Osteocyte (in vitro differentiated cells): ENCODE results near the gene PANX3. TPM values are rescaled to one million over a fixed set of nuclear protein-coding genes. Genes with fewer than 3 reads are reported as not detected.

ENCODE experiments used
- DNase-seq: peaks from one replicate; pipeline ENCODE4 v3.0.0; 2021; ENCODE audit warnings: mixed read lengths; ENCODE audit not compliant: unreplicated experiment; ENCODE audit errors: extremely low spot score
- H3K27ac Mint-ChIP-seq: one replicate; pipeline ENCODE4 v1.8.0; 2021; ENCODE audit warnings: mild to moderate bottlenecking, mixed read lengths; ENCODE audit not compliant: unreplicated experiment
- H3K27me3 Mint-ChIP-seq: one replicate; pipeline ENCODE4 v1.8.0; 2021; ENCODE audit warnings: mixed read lengths; ENCODE audit not compliant: unreplicated experiment
- H3K36me3 Mint-ChIP-seq: one replicate; pipeline ENCODE4 v1.8.0; 2021; ENCODE audit warnings: mixed read lengths; ENCODE audit not compliant: unreplicated experiment
- H3K4me1 Mint-ChIP-seq: one replicate; pipeline ENCODE4 v1.8.0; 2021; ENCODE audit warnings: mixed read lengths; ENCODE audit not compliant: unreplicated experiment
- H3K4me3 Mint-ChIP-seq: one replicate; pipeline ENCODE4 v1.8.0; 2021; ENCODE audit warnings: mild to moderate bottlenecking, moderate library complexity, mixed read lengths; ENCODE audit not compliant: unreplicated experiment
- H3K9me3 Mint-ChIP-seq: one replicate; pipeline ENCODE4 v1.8.0; 2021; ENCODE audit warnings: mixed read lengths; ENCODE audit not compliant: unreplicated experiment
- CTCF ChIP-seq: fragments of 200-600 bp; sonication (generic); IDR thresholded peaks from 2 replicates; pipeline ENCODE4 v1.5.0; 2021; ENCODE audit warnings: antibody characterized with exemption, mild to moderate bottlenecking, moderate library complexity
- total RNA-seq: library from RNA; stranded (reverse); gene quantifications from 2 replicates; pipeline ENCODE4 v1.2.1, GENCODE V29; 2021

The PANX3 gene
- total RNA-seq, 1 donor from 2014 or later = not detected

GRCh38 chr11:124662106-124662505, 50.9 kb downstream of the PANX3 start:
- no peak for DNase-seq
- TF ChIP-seq CTCF = no peak
- Mint-ChIP-seq H3K4me1 (peaks cover 7% of the 10 kb centered on the region), H3K27ac (no peak overlapping the region), H3K4me3 (no peak overlapping the region), H3K27me3 (no peaks in the 10 kb centered on the region), H3K36me3 (peaks cover 2% of the 10 kb centered on the region), H3K9me3 (no peaks in the 10 kb centered on the region)

- H3K4me1 Mint-ChIP-seq = no peaks in the 10 kb centered on the region
- H3K27me3 Mint-ChIP-seq = no peaks in the 10 kb centered on the region
- TF ChIP-seq CTCF = no peak
- no peaks in the 10 kb centered on the region for H3K9me3 Mint-ChIP-seq
- no peak overlapping the region for H3K27ac Mint-ChIP-seq
- peaks cover 2% of the 10 kb centered on the region for H3K36me3 Mint-ChIP-seq
- H3K4me3 Mint-ChIP-seq = no peak overlapping the region
- no peak for DNase-seq
Observed at GRCh38 chr11:124663861-124664260, 52.6 kb downstream of the PANX3 start.

GRCh38 chr11:124667601-124668000, 56.4 kb downstream of the PANX3 start:
- no peak for TF ChIP-seq CTCF
- DNase-seq = no peak
- no peak overlapping the region for H3K27ac Mint-ChIP-seq
- H3K36me3 Mint-ChIP-seq = no peaks in the 10 kb centered on the region
- H3K27me3 Mint-ChIP-seq = no peaks in the 10 kb centered on the region
- H3K4me3 Mint-ChIP-seq = no peak overlapping the region
- no peaks in the 10 kb centered on the region for H3K9me3 Mint-ChIP-seq
- H3K4me1 Mint-ChIP-seq = peaks cover under 1% of the 10 kb centered on the region

- no peak for DNase-seq
- Mint-ChIP-seq H3K4me1 (peaks cover 9% of the 10 kb centered on the region), H3K4me3 (no peak overlapping the region), H3K9me3 (no peaks in the 10 kb centered on the region), H3K36me3 (no peaks in the 10 kb centered on the region), H3K27me3 (no peaks in the 10 kb centered on the region), H3K27ac (no peak overlapping the region)
- peak; percentile 87 for TF ChIP-seq CTCF
Observed at GRCh38 chr11:124669193-124669592, 58.0 kb downstream of the PANX3 start.

Other genes with a start within 250 kb of the PANX3 start
- gene OR8B2, start 226.9 kb upstream of the PANX3 start, total RNA-seq = not detected in 2 replicates
- gene OR8B3, start 212.4 kb upstream of the PANX3 start, total RNA-seq = not detected in 2 replicates
- not detected in 2 replicates for gene OR8B4, start 186.6 kb upstream of the PANX3 start, total RNA-seq
- not detected in 2 replicates for gene OR8B8, start 165.7 kb upstream of the PANX3 start, total RNA-seq
- not detected in 2 replicates for gene OR8B12, start 67.8 kb upstream of the PANX3 start, total RNA-seq
- gene OR8A1, start 41.4 kb upstream of the PANX3 start, total RNA-seq = not detected in 2 replicates
- 34.8 and 37.4 TPM in 2 replicates for gene TBRG1, start 11.4 kb downstream of the PANX3 start, total RNA-seq
- gene SIAE, start 62.3 kb downstream of the PANX3 start, total RNA-seq = 13.8 and 18.5 TPM in 2 replicates
- gene SPA17, start 62.5 kb downstream of the PANX3 start, total RNA-seq = 3.7 and 4.7 TPM in 2 replicates
- 0.97 and 1.0 TPM in 2 replicates for gene NRGN, start 128.5 kb downstream of the PANX3 start, total RNA-seq
- gene VSIG2, start 140.8 kb downstream of the PANX3 start, total RNA-seq = 0.30 TPM in 1 of 2 replicates, not detected in the other
- gene ESAM, start 150.9 kb downstream of the PANX3 start, total RNA-seq = 0.71 and 1.7 TPM in 2 replicates
- 14.3 and 15.2 TPM in 2 replicates for gene MSANTD2, start 189.0 kb downstream of the PANX3 start, total RNA-seq